Nephron progenitor cell (in vitro differentiated cells): ENCODE data around the gene CD36.

Experiments used
- DNase-seq: peaks from one replicate; pipeline ENCODE4 v3.0.0; 2021
- H3K27ac Mint-ChIP-seq: 2 replicates; pipeline ENCODE4 v1.8.0; 2021; ENCODE audit warnings: mild to moderate bottlenecking, moderate library complexity, mixed read lengths
- H3K27me3 Mint-ChIP-seq: 2 replicates; pipeline ENCODE4 v1.8.0; 2021; ENCODE audit warnings: mild to moderate bottlenecking, low read depth, mixed read lengths; ENCODE audit not compliant: poor library complexity
- H3K36me3 Mint-ChIP-seq: 2 replicates; pipeline ENCODE4 v1.8.0; 2021; ENCODE audit warnings: low read depth, mixed read lengths
- H3K4me1 Mint-ChIP-seq: 2 replicates; pipeline ENCODE4 v1.8.0; 2021; ENCODE audit warnings: mixed read lengths
- H3K4me3 Mint-ChIP-seq: 2 replicates; pipeline ENCODE4 v1.8.0; 2021; ENCODE audit warnings: mild to moderate bottlenecking, moderate library complexity, mixed read lengths
- H3K9me3 Mint-ChIP-seq: 2 replicates; pipeline ENCODE4 v1.8.0; 2021; ENCODE audit warnings: mild to moderate bottlenecking, moderate library complexity, mixed read lengths
- TF ChIP-seq, protein P1 (sequence below): fragments of 200-600 bp; sonication (generic); IDR thresholded peaks from 2 replicates; pipeline ENCODE4 v1.5.0; 2021; ENCODE audit warnings: antibody characterized with exemption

The CD36 gene

DNA sequence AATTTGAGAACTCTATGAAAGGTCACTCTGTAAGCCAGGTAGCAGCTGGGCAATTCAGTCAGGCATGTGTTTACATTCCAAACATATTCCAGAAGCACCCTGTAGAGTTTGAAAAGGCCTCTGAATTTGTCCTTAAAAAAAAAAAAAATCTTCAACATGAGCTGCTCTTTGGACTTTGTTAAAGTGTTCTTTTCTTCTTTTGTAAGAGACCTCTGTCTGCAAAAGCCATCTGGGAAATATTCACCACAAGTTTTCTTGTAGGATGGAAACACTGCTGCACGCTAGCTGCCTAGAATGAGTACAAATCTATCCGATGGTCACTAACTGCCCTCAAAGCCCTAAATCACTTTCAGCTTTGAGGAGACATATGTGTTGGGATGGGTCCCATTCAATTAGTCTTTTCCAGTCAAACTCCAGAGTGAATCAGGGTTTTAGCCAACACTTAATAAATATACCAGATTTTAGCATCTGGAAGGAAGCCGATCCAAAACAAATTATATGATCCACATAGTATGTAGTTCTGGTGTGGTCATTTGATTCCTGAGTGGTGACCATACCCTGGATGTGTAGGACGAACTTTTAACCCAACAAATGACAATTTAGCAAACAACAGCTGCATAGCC, 85.9 kb downstream of the CD36 start:
- H3K36me3 Mint-ChIP-seq = no peaks in the 10 kb centered on the region
- TF ChIP-seq, protein P1, sequence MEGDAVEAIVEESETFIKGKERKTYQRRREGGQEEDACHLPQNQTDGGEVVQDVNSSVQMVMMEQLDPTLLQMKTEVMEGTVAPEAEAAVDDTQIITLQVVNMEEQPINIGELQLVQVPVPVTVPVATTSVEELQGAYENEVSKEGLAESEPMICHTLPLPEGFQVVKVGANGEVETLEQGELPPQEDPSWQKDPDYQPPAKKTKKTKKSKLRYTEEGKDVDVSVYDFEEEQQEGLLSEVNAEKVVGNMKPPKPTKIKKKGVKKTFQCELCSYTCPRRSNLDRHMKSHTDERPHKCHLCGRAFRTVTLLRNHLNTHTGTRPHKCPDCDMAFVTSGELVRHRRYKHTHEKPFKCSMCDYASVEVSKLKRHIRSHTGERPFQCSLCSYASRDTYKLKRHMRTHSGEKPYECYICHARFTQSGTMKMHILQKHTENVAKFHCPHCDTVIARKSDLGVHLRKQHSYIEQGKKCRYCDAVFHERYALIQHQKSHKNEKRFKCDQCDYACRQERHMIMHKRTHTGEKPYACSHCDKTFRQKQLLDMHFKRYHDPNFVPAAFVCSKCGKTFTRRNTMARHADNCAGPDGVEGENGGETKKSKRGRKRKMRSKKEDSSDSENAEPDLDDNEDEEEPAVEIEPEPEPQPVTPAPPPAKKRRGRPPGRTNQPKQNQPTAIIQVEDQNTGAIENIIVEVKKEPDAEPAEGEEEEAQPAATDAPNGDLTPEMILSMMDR = no peak
- no peak overlapping the region for H3K4me3 Mint-ChIP-seq
- no peak for DNase-seq
- H3K27me3 Mint-ChIP-seq = no peaks in the 10 kb centered on the region
- peak overlapping the region; percentile 72 for H3K27ac Mint-ChIP-seq
- H3K4me1 Mint-ChIP-seq = peaks cover 67% of the 10 kb centered on the region
- H3K9me3 Mint-ChIP-seq = no peaks in the 10 kb centered on the region

DNA sequence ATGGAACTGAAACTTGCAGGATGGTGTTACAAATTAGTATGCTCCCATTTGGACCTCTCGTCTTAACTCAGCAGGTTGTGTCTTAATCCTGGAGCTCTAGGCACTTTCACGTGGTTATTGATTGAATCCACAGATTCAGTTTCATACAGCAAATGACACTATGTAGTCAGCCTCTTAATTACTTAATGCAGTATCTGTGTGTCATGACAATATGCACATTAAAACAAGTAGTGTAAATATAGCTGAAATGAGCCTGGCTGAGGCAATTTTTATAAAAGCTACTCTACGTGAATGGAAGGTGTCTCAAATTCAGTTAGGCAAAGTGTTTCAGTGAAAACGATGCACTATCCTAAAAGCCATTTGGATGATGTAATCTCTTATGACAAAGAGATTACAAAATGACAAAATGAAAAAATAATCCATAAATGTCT, 86.8 kb downstream of the CD36 start:
- no peaks in the 10 kb centered on the region for H3K9me3 Mint-ChIP-seq
- no peaks in the 10 kb centered on the region for H3K36me3 Mint-ChIP-seq
- TF ChIP-seq, protein P1 = no peak
- H3K27ac Mint-ChIP-seq = peak overlapping the region; percentile 28
- no peak for DNase-seq
- H3K4me3 Mint-ChIP-seq = no peak overlapping the region
- H3K4me1 Mint-ChIP-seq = peaks cover 67% of the 10 kb centered on the region
- H3K27me3 Mint-ChIP-seq = no peaks in the 10 kb centered on the region
